NT2/D1 (cell line): ENCODE data around the gene RPP25L.

ENCODE experiments used
- DNase-seq: peaks from one replicate; pipeline ENCODE4 v3.0.0-alpha.2; 2011; ENCODE audit warnings: low read depth, low spot score
- H3K27me3 ChIP-seq: 2 replicates; pipeline ENCODE4 v1.6.0; 2011; ENCODE audit warnings: mild to moderate bottlenecking; ENCODE audit not compliant: insufficient read length, insufficient read depth
- H3K36me3 ChIP-seq: 2 replicates; pipeline ENCODE4 v1.6.1; 2011; ENCODE audit warnings: mild to moderate bottlenecking, low read length, mixed read lengths; ENCODE audit not compliant: insufficient read depth, insufficient read length
- H3K4me1 ChIP-seq: 2 replicates; pipeline ENCODE4 v1.5.1; 2011; ENCODE audit not compliant: insufficient read depth, insufficient read length
- H3K4me3 ChIP-seq: 2 replicates; pipeline ENCODE4 v1.5.1; 2011; ENCODE audit warnings: low read depth; ENCODE audit not compliant: insufficient read length
- H3K9ac ChIP-seq: 2 replicates; pipeline ENCODE4 v1.6.0; 2011; ENCODE audit warnings: low read depth; ENCODE audit not compliant: insufficient read length
- H3K9me3 ChIP-seq: 2 replicates; pipeline ENCODE4 v1.5.1; 2011; ENCODE audit warnings: mild to moderate bottlenecking, low read length; ENCODE audit not compliant: insufficient read depth
- SUZ12 ChIP-seq: IDR thresholded peaks from 2 replicates; pipeline ENCODE4 v1.6.1; 2011; ENCODE audit not compliant: insufficient read length, insufficient read depth; ENCODE audit errors: extremely low read depth
- YY1 ChIP-seq: IDR thresholded peaks from 2 replicates; pipeline ENCODE4 v1.6.1; 2011; ENCODE audit not compliant: insufficient read length, insufficient read depth
- ZNF274 ChIP-seq: IDR thresholded peaks from 2 replicates; pipeline ENCODE4 v1.6.1; 2011; ENCODE audit warnings: mild to moderate bottlenecking, low read depth, low read length

Gene RPP25L

GRCh38 chr9:34577400-34578240 lies 34.3 kb downstream of the RPP25L start:
- TF ChIP-seq ZNF274 (no peak), SUZ12 (no peak), YY1 (no peak)
- peaks cover 49% of the 10 kb centered on the region for H3K4me1 ChIP-seq
- H3K36me3 ChIP-seq, result no peaks in the 10 kb centered on the region
- peak overlapping the region; percentile 74 for H3K9ac ChIP-seq
- peak overlapping the region; percentile 43 for H3K4me3 ChIP-seq
- no peak for DNase-seq
- H3K27me3 ChIP-seq, result peaks cover 27% of the 10 kb centered on the region
- H3K9me3 ChIP-seq, result no peaks in the 10 kb centered on the region

DNA sequence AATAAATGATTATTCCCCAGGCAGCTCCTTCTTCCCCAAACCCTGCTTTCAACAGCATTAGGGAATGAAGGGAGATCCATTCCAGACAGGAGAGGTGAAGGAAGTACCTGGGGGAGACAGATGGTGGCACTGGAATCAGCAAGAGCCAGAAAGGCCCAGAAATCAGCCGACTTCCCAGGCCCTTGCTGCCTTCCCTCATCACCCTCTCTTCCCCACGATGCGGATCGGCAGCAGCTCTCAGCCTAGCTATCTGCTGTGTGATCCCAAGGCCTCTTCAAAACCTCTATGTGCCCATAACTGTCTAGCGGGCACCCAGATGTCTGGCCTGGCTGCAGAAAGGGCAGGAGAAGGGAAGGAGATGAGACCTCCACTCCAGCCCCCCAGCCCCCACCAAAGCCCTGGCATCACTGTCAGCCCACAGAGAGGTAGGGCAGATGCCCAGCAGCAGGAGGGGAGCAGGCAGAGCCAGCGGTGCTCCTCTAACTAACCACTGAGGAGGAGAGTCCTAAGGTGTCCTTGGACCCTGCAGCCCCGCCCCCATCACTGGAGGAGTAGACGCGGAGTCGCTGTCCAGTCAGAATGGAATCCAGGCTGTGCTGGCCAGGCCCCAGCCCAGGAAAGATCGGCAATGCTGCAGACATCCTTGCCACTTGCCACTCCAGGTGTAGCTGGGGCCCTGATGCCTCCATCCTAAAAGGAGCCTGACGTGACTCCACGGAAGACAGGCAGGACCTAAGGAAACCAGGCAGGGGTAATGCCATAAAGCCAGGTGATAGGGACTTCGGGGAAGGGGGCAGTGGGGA lies 35.1 kb downstream of the RPP25L start:
- Histone ChIP-seq H3K9ac (peak overlapping the region; percentile 63), H3K4me1 (peaks cover 49% of the 10 kb centered on the region), H3K36me3 (no peaks in the 10 kb centered on the region), H3K9me3 (no peaks in the 10 kb centered on the region), H3K27me3 (peaks cover 27% of the 10 kb centered on the region), H3K4me3 (peak overlapping the region; percentile 18)
- no peak for DNase-seq
- TF ChIP-seq SUZ12 (no peak), ZNF274 (no peak), YY1 (no peak)

DNA sequence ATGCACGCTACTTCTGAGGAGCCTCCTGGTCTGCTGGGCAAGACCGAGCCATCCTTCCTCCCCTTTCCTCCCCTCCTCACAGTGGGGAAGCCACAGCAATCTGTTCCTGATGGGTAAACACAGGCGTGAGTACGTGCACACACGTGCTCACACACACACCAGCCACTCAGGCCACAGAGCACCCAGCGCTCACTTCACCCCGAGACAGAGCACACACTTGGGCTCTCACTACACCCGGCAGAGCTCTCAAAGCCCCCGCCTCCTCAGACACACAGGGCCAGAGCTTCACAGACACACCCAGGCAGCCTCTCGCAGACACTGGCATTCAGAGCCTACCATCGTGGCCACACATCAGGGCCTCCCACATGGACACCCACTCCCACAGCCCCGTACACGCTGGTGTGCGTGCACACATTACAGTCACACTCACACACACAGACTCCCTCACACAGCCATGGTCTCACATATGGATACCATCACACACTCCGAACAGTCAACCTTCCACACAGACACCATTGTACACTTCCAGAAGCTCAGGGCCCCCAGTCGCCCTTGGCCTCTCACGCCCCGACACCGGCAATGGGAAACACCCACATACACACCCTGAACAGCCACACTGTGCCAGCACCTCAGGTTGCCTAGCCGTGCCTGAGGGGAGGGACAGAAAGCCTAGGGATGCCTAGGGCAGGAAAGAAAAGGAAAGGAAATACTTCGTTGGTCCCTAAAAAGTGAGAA lies 35.9 kb downstream of the RPP25L start:
- H3K36me3 ChIP-seq, result no peaks in the 10 kb centered on the region
- H3K4me3 ChIP-seq, result no peak overlapping the region
- peak overlapping the region; percentile 53 for H3K9ac ChIP-seq
- no peak for DNase-seq
- TF ChIP-seq YY1 (no peak), ZNF274 (no peak), SUZ12 (no peak)
- no peaks in the 10 kb centered on the region for H3K9me3 ChIP-seq
- H3K27me3 ChIP-seq, result peaks cover 20% of the 10 kb centered on the region
- H3K4me1 ChIP-seq, result peaks cover 51% of the 10 kb centered on the region

GRCh38 chr9:34575241-34575640 lies 36.7 kb downstream of the RPP25L start:
- Histone ChIP-seq H3K9me3 (no peaks in the 10 kb centered on the region), H3K4me3 (no peak overlapping the region), H3K36me3 (no peaks in the 10 kb centered on the region), H3K9ac (peak overlapping the region; percentile 33), H3K27me3 (peaks cover 14% of the 10 kb centered on the region), H3K4me1 (peaks cover 53% of the 10 kb centered on the region)
- no peak for TF ChIP-seq SUZ12
- no peak for DNase-seq

GRCh38 chr9:34574571-34574970 lies 37.3 kb downstream of the RPP25L start:
- H3K4me1 ChIP-seq, result peaks cover 52% of the 10 kb centered on the region
- H3K9me3 ChIP-seq, result no peaks in the 10 kb centered on the region
- DNase-seq, result no peak
- TF ChIP-seq SUZ12 (no peak), ZNF274 (no peak), YY1 (no peak)
- H3K27me3 ChIP-seq, result peaks cover 11% of the 10 kb centered on the region
- no peak overlapping the region for H3K4me3 ChIP-seq
- H3K9ac ChIP-seq, result peak overlapping the region; percentile 33
- no peaks in the 10 kb centered on the region for H3K36me3 ChIP-seq

DNA sequence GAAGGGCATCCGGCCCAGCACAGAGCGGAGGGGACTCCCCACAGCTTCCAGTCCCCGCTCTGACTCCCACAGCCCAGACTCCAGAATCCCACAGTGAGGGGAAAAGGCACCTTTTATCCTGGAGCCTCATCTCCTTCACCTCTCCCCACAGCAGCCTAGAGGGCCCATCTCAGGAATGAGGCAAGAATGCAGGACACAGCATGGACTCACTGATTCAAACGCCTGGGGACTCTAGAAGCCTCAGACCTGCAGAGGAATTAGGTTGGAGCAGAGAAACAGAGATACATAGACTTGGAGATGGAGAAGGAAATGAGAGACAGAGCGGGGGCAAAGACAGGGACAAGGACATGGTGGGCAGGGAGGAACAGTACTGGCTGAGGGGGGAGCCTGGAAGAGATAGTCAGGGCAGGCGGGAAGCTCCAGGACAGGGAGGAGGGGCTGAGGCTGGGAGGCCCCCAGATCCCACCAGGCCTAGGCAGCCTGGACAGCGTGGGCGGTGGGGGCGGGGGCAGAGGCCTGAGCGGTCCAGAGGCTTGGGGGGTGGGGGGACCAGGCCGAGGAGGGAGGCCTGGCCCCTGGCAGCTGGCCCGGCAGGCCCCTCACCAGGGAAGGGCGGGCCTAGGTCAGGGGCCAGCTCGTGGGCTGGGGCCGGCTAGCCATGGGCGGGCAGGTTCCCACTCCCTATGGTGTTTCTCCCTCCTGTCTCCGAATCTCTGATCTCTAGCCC lies 38.1 kb downstream of the RPP25L start:
- Histone ChIP-seq H3K36me3 (no peaks in the 10 kb centered on the region), H3K4me3 (no peak overlapping the region), H3K9me3 (no peaks in the 10 kb centered on the region), H3K4me1 (peaks cover 49% of the 10 kb centered on the region), H3K9ac (peak overlapping the region; percentile 58), H3K27me3 (peaks cover 5% of the 10 kb centered on the region)
- no peak for DNase-seq
- no peak for TF ChIP-seq ZNF274
- TF ChIP-seq SUZ12, result no peak
- no peak for TF ChIP-seq YY1
